Small intestine (tissue), 16 donors: ENCODE data around the gene MAPKAPK2. TPM values are rescaled to one million over a fixed set of nuclear protein-coding genes. Genes with fewer than 3 reads are reported as not detected.
A peak's percentile ranks its signal among the peaks of the same experiment; 100 is the strongest.
"Not testable (repeated sequence)": the region's sequence is repeated elsewhere in the genome, so short reads cannot be mapped to it uniquely, and the experiment has no call there.

Experiments
- DNase-seq, 2 donors: peaks; one replicate each; pipeline versions ENCODE4 v3.0.0 to v3.0.0-alpha.2; 2013
- FAIRE-seq: peaks from 2 replicates; lab custom pipeline; 2012; peaks lifted over from hg19 to GRCh38; lab: Jason Lieb, UNC
- H3K27ac ChIP-seq, 3 donors: one replicate each; pipeline ENCODE4 v1.5.1; 2013; ENCODE audit warnings: low read length in 2 of 3, mild to moderate bottlenecking in 2 of 3, control low read depth in 1 of 3, inconsistent platforms in 1 of 3, low read depth in 1 of 3, moderate library complexity in 1 of 3
- H3K27me3 ChIP-seq, 3 donors: one replicate each; pipeline ENCODE4 v1.6.1; 2013; ENCODE audit warnings: low read length in 3 of 3, inconsistent platforms in 1 of 3; ENCODE audit not compliant: control insufficient read depth in 3 of 3, insufficient read depth in 3 of 3
- H3K36me3 ChIP-seq, 3 donors: one replicate each; pipeline ENCODE4 v1.6.1; 2013; ENCODE audit warnings: low read length in 3 of 3, inconsistent platforms in 1 of 3, low read depth in 1 of 3, mild to moderate bottlenecking in 1 of 3, moderate library complexity in 1 of 3; ENCODE audit not compliant: control insufficient read depth in 3 of 3, insufficient read depth in 2 of 3
- H3K4me1 ChIP-seq, 3 donors: one replicate each; pipeline ENCODE4 v1.6.1; 2013; ENCODE audit warnings: low read length in 2 of 3, inconsistent platforms in 1 of 3, low read depth in 1 of 3, mild to moderate bottlenecking in 1 of 3, moderate library complexity in 1 of 3; ENCODE audit not compliant: control insufficient read depth in 3 of 3, insufficient read depth in 2 of 3
- H3K4me3 ChIP-seq, 3 donors: one replicate each; pipeline ENCODE4 v1.5.1; 2013; ENCODE audit warnings: low read length in 3 of 3, control low read depth in 1 of 3, inconsistent platforms in 1 of 3, low read depth in 1 of 3, mild to moderate bottlenecking in 1 of 3, moderate library complexity in 1 of 3
- H3K9me3 ChIP-seq, 2 donors: one replicate each; pipeline ENCODE4 v1.6.1; 2013; ENCODE audit warnings: low read depth in 1 of 2, low read length in 1 of 2; ENCODE audit not compliant: control insufficient read depth in 2 of 2, insufficient read depth in 1 of 2
- WGBS, 3 donors: extraction: QIAGEN DNeasy Blood & Tissue Kit; methylation state at CpG; one replicate each; pipeline ENCODE4 v1.1.7; 2013; 5-methylcytosine and 5-hydroxymethylcytosine counted together
- long read RNA-seq, 10 donors: transcript quantifications; one replicate each; lab custom pipeline, GENCODE V29; 2026
- polyA plus RNA-seq, 4 donors: library from polyadenylated mRNA; stranded (reverse) in 3 of 4; unstranded in 1 of 4; fragments of 200-250 nt in 3 of 4; fragments of 120-200 nt in 1 of 4; gene quantifications; one replicate each; pipeline versions ENCODE4 v1.2.1 to v1.2.3, GENCODE V29; 2013
- donor health status: healthy with polysubstance abuse.
- donor health status: control.
- donor health status: control.
- donor health status: Bipolar disorder and iron deficiency.
- donor health status: healthy.

Gene MAPKAPK2
- 10 to 100 TPM; 56.4 to 93.5 (median 71.3) TPM for polyA plus RNA-seq
- long read RNA-seq, donor 1 = 0 reads
- long read RNA-seq, donor 2, transcript MAPKAPK2-202 (10 exons, 2,961 nt) = major isoform, 9 of 10 reads
- long read RNA-seq, donor 2, partial matches to known transcripts = 0 of 10 reads
- long read RNA-seq, donor 2, other reads (novel, unspliced or antisense) = 0 of 10 reads
- long read RNA-seq, donor 3, partial matches to known transcripts = 9 of 12 reads
- long read RNA-seq, donor 3, other reads (novel, unspliced or antisense) = 0 of 12 reads
- long read RNA-seq, donor 4 = 0 reads
- long read RNA-seq, donor 5, partial matches to known transcripts = 0 of 2 reads
- long read RNA-seq, donor 5, other reads (novel, unspliced or antisense) = 0 of 2 reads
- long read RNA-seq, donor 6, transcript MAPKAPK2-202 (10 exons, 2,961 nt) = major isoform, 10 of 11 reads
- long read RNA-seq, donor 6, partial matches to known transcripts = 0 of 11 reads
- long read RNA-seq, donor 6, other reads (novel, unspliced or antisense) = 0 of 11 reads
- long read RNA-seq, donor 7 = 0 reads
- long read RNA-seq, donor 8, partial matches to known transcripts = 0 of 3 reads
- long read RNA-seq, donor 8, other reads (novel, unspliced or antisense) = 0 of 3 reads
- long read RNA-seq, donor 9 = 0 reads
- long read RNA-seq, donor 10, transcript MAPKAPK2-202 (10 exons, 2,961 nt) = major isoform, 15 of 43 reads
- long read RNA-seq, donor 10, partial matches to known transcripts = 28 of 43 reads
- long read RNA-seq, donor 10, other reads (novel, unspliced or antisense) = 0 of 43 reads

GRCh38 chr1:206684478-206685333 is at the start of gene MAPKAPK2:
Gene MAPKAPK2 (plus strand): TSS chr1:206684905. CDS start chr1:206685230, 325 bp downstream.
- DNase-seq = peak; percentile 72 to 86
- peak within 1 kb of the TSS; percentile 74 to 97 (median 97) for H3K4me3 ChIP-seq
- WGBS, 3 donors = 1 to 2% (median 1%) methylated on average over 35 to 82 of the region's 82 CpGs
- peaks cover 15 to 63% (median 29%) of the 10 kb centered on the region in 3 donors for H3K4me1 ChIP-seq
- FAIRE-seq = no peak
- no peaks in the 10 kb centered on the region for H3K27me3 ChIP-seq
- no peaks in the 10 kb centered on the region for H3K9me3 ChIP-seq
- peak within 1 kb of the TSS; percentile 85 to 98 (median 93) for H3K27ac ChIP-seq
- H3K36me3 ChIP-seq = peaks cover 0 to 9% (median 0%) of the 10 kb centered on the region in 3 donors

GRCh38 chr1:206635080-206635977 is 49.4 kb upstream of the MAPKAPK2 start, which contains the start of gene DYRK3:
Gene DYRK3 (plus strand): TSS chr1:206635536. CDS start chr1:206635704, 168 bp downstream.
- FAIRE-seq (no peak), DNase-seq (peak; percentile 93 to 96)
- H3K4me3 ChIP-seq = peak within 1 kb of the TSS; percentile 61 to 80 (median 69)
- no peaks in the 10 kb centered on the region for H3K36me3 ChIP-seq
- 0 to 1% (median 1%) methylated on average over 64 to 84 of the region's 84 CpGs for WGBS, 3 donors
- H3K4me1 ChIP-seq = peaks cover 0 to 15% (median 0%) of the 10 kb centered on the region in 3 donors
- H3K9me3 ChIP-seq = no peaks in the 10 kb centered on the region
- H3K27ac ChIP-seq = peak within 1 kb of the TSS; percentile 2 to 90 (median 44)
- peaks cover 0 to 7% (median 0%) of the 10 kb centered on the region in 3 donors for H3K27me3 ChIP-seq

DNA sequence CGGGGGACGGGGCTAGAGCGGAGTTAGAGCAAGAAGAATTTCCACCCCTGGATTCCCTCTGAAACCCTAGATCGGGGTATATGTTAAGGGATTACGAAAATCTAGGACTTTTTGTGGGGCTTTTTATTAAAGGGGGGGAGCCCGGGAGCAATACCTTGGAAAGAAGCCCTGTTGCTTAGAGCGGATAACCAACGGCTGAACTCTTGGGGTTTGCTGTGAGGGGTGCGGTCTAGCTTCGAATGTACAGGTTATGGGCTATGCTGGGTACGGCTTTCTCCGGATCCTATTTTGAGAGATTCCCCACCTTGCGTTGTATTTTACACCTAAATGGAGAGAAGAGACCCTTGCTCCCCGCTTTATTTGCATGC is 48.7 kb upstream of the MAPKAPK2 start:
- no peak for FAIRE-seq
- H3K27ac ChIP-seq = peak overlapping the region in 1 of 3 donors; percentile 90
- 4 to 9% (median 7%) methylated on average over 13 to 14 of the region's 14 CpGs for WGBS, 3 donors
- no peaks in the 10 kb centered on the region for H3K36me3 ChIP-seq
- peaks cover 0 to 15% (median 0%) of the 10 kb centered on the region in 3 donors for H3K4me1 ChIP-seq
- peaks cover 0 to 7% (median 0%) of the 10 kb centered on the region in 3 donors for H3K27me3 ChIP-seq
- DNase-seq = no peak
- H3K9me3 ChIP-seq = no peaks in the 10 kb centered on the region
- H3K4me3 ChIP-seq = peak overlapping the region; percentile 61 to 80 (median 69)

DNA sequence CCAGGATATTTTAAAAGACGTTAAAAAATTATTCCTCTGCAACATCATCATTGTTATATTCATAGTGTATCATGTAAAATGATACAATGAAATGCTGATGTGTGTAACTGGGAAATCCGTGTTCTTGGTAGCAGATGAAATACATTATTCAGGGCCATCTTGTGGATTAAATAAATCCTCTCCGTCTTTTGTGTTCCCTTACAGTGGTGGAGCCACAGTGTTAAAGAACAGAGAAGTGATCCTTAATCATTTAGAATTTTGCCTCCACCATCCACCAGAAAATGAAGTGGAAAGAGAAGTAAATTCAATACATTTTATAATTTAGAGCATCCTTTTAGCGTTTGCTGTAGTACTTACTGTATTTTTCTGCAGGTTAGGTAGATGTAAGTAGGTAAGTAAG is 48.0 kb upstream of the MAPKAPK2 start:
- Histone ChIP-seq H3K36me3 (no peaks in the 10 kb centered on the region), H3K4me3 (no peak overlapping the region), H3K4me1 (peaks cover 0 to 15% (median 0%) of the 10 kb centered on the region in 3 donors), H3K27me3 (peaks cover 0 to 7% (median 0%) of the 10 kb centered on the region in 3 donors), H3K27ac (no peak overlapping the region), H3K9me3 (no peaks in the 10 kb centered on the region)
- no peak for DNase-seq
- FAIRE-seq = no peak
- WGBS, 3 donors = 62 to 68% (median 68%) methylated on average over 4 of the region's 4 CpGs

- Histone ChIP-seq H3K4me1 (peaks cover 0 to 15% (median 0%) of the 10 kb centered on the region in 3 donors), H3K36me3 (no peaks in the 10 kb centered on the region), H3K27ac (no peak overlapping the region), H3K27me3 (peaks cover 0 to 7% (median 0%) of the 10 kb centered on the region in 3 donors), H3K9me3 (no peaks in the 10 kb centered on the region), H3K4me3 (no peak overlapping the region)
- no peak for FAIRE-seq
- no peak for DNase-seq
Measured at GRCh38 chr1:206637605-206638004, 47.1 kb upstream of the MAPKAPK2 start.

DNA sequence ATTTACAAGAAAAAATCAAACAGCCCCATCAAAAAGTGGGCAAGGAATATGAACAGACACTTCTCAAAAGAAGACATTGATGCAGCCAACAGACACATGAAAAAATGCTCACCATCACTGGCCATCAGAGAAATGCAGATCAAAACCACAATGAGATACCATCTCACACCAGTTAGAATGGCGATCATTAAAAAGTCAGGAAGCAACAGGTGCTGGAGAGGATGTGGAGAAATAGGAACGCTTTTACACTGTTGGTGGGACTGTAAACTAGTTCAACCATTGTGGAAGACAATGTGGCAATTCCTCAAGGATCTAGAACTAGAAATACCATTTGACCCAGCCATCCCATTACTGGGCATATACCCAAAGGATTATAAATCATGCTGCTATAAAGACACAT is 42.6 kb upstream of the MAPKAPK2 start:
- not testable (repeated sequence) for FAIRE-seq

DNA sequence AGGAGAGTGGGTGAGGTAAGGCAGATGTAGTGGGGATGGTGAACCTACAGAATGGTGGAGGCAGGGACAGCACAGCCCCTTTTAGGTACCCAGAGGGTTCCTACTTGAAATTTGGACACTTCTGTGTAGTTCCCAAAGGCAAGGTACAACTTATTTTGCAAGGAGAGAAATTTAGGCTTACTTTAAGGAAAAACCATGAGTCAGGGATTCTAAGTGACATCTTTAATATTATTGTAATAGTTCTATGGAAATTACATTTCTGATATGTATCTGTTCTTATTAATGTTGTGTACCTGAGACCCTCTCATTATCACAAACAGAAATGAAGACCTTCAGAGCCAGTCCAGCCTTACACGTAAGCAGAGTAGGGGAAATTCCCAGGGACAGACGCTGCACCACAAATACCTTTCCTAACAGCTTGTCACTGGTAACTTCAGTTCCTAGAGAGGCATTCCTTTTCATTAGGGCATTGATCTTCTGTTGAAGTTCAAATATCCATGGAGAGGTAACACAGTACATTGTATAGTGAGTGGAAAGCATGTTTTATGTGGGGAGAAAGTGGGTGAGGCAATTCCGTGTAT is 41.5 kb upstream of the MAPKAPK2 start:
- Histone ChIP-seq H3K4me1 (no peaks in the 10 kb centered on the region), H3K36me3 (peaks cover 0 to 4% (median 3%) of the 10 kb centered on the region in 3 donors), H3K4me3 (no peak overlapping the region), H3K27ac (no peak overlapping the region), H3K9me3 (no peaks in the 10 kb centered on the region), H3K27me3 (no peaks in the 10 kb centered on the region)
- 88 to 95% (median 90%) methylated on average over 3 of the region's 3 CpGs for WGBS, 3 donors
- FAIRE-seq (no peak), DNase-seq (no peak)

More for the DNA sequence above, 42.6 kb upstream of the MAPKAPK2 start:
- WGBS, 3 donors = 76 to 90% (median 84%) methylated on average over 2 of the region's 2 CpGs
- H3K9me3 ChIP-seq, H3K27ac ChIP-seq, H3K27me3 ChIP-seq, H3K4me1 ChIP-seq, H3K4me3 ChIP-seq, H3K36me3 ChIP-seq, DNase-seq: not testable (repeated sequence)
